SK-N-SH (cell line): Measurements from ENCODE around the gene OR6X1.

Experiments
- CHD2 ChIP-seq: fragments of 150-350 bp; IDR thresholded peaks from 2 replicates; pipeline ENCODE4 v1.6.1; 2018; ENCODE audit warnings: low read length; ENCODE audit not compliant: partially characterized antibody
- CTCF ChIP-seq: fragments of 200-600 bp; sonication (generic); IDR thresholded peaks from 2 replicates; pipeline ENCODE4 v1.6.1; 2017; ENCODE audit warnings: antibody characterized with exemption, mild to moderate bottlenecking, moderate library complexity
- ELF1 ChIP-seq: IDR thresholded peaks from 2 replicates; pipeline ENCODE4 v1.4.0; 2012
- EP300 ChIP-seq, 2 experiments: IDR thresholded peaks; 2 replicates each; pipeline versions ENCODE4 v1.4.0 to v1.6.1; 2012; ENCODE audit warnings: borderline replicate concordance in 1 of 2, low read depth in 1 of 2, low read length in 1 of 2
- RFX5 ChIP-seq: IDR thresholded peaks from 2 replicates; pipeline ENCODE4 v1.6.1; 2012; ENCODE audit warnings: mild to moderate bottlenecking, improper control_type of control experiment, low read length
- SMC3 ChIP-seq: IDR thresholded peaks from 2 replicates; pipeline ENCODE4 v1.6.1; 2012; ENCODE audit warnings: low read depth, low read length, improper control_type of control experiment
- TEAD4 ChIP-seq: IDR thresholded peaks from 2 replicates; pipeline ENCODE4 v1.4.0; 2012; ENCODE audit warnings: mild to moderate bottlenecking, borderline replicate concordance; ENCODE audit not compliant: insufficient read depth
- TF ChIP-seq, protein P1 (sequence below): IDR thresholded peaks from 2 replicates; pipeline ENCODE4 v1.4.0; 2012; ENCODE audit warnings: low read depth

DNA sequence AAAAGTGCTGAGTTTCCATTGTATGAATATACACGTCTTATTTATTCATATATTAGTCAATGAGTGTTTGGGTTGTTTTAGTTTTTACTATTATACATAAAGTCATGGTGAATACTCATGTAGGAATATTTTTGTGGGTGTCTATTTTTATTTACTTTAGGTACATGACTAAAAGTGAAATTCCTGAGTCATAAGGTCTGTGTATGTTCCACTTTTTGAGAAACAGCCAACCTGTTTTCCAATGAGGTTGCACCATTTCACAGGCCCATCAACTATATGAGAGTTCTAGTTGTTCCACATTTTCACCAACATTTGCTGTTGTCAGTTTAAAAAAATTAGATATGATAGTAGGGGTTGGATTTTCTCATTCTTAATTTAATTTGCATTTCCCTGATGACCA is 6.6 kb upstream of the OR6X1 start:
- no peak for TF ChIP-seq CTCF
- TF ChIP-seq CHD2, result no peak
- no peak for TF ChIP-seq TEAD4
- TF ChIP-seq, protein P1, sequence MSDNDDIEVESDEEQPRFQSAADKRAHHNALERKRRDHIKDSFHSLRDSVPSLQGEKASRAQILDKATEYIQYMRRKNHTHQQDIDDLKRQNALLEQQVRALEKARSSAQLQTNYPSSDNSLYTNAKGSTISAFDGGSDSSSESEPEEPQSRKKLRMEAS, result no peak
- no peak for TF ChIP-seq RFX5
- TF ChIP-seq EP300 (IDR thresholded peaks at IDR 0.05; ENCODE audit: borderline replicate concordance in 1 of 2, low read depth in 1 of 2, low read length in 1 of 2), result no peak
- no peak for TF ChIP-seq ELF1
- TF ChIP-seq SMC3, result no peak
